Stomach (tissue), 4 donors: Measurements from ENCODE around the gene TGM2.

Experiments
- POLR2A ChIP-seq, 4 donors: fragments of 450-650 bp; IDR thresholded peaks; one replicate each; pipeline ENCODE4 v1.6.1; 2016; ENCODE audit warnings: antibody characterized with exemption in 4 of 4, control low read depth in 2 of 4, mild to moderate bottlenecking in 1 of 4, moderate library complexity in 1 of 4
- POLR2AphosphoS5 ChIP-seq, 3 donors: sonication (generic); formaldehyde crosslinking; IDR thresholded peaks; one replicate each; pipeline ENCODE4 v1.6.1; 2016; ENCODE audit warnings: antibody characterized with exemption in 3 of 3
- TF ChIP-seq, protein P1 (sequence below), 7 experiments: fragments of 450-650 bp in 4 of 7; fragments of 200-600 bp in 3 of 7; sonication (generic) in 3 of 7; IDR thresholded peaks; one replicate each; pipeline ENCODE4 v1.5.1; 2016 to 2019; ENCODE audit warnings: antibody characterized with exemption in 7 of 7, control low read depth in 2 of 7, mild to moderate bottlenecking in 1 of 7

DNA sequence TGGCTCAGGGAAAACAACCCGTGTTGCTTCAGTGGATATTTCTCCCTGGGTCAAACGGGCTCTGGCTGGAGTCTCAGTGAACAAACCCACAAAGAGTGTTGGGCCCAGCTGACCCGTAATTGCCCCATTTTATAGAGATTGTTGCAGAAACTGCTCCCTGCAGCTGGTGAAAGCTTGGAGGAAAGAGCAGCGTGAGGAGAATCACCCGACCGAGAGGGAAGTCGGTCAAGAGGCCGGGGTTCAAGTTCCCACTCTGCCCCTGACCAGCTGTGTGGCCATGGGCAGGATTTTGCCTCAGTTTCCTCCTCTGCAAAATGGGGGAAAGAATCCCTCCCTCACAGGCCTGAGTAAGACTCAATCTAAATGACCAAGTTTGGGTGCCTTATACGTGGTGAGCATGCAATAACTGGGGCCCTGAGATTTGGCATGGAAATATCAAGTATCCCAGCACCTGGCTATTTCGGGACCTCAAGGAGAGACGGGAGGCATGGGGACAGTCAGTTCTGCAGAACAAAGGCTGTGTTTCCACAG lies 1.7 kb upstream of the TGM2 start:
- TF ChIP-seq, protein P1, sequence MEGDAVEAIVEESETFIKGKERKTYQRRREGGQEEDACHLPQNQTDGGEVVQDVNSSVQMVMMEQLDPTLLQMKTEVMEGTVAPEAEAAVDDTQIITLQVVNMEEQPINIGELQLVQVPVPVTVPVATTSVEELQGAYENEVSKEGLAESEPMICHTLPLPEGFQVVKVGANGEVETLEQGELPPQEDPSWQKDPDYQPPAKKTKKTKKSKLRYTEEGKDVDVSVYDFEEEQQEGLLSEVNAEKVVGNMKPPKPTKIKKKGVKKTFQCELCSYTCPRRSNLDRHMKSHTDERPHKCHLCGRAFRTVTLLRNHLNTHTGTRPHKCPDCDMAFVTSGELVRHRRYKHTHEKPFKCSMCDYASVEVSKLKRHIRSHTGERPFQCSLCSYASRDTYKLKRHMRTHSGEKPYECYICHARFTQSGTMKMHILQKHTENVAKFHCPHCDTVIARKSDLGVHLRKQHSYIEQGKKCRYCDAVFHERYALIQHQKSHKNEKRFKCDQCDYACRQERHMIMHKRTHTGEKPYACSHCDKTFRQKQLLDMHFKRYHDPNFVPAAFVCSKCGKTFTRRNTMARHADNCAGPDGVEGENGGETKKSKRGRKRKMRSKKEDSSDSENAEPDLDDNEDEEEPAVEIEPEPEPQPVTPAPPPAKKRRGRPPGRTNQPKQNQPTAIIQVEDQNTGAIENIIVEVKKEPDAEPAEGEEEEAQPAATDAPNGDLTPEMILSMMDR (IDR thresholded peaks at IDR 0.05), result no peak
- TF ChIP-seq POLR2A (IDR thresholded peaks at IDR 0.05), result no peak
- no peak for TF ChIP-seq POLR2AphosphoS5 (IDR thresholded peaks at IDR 0.05)
